Endothelial cell of umbilical vein (primary cell): ENCODE measurements around the gene DNASE1. TPM values are rescaled to one million over a fixed set of nuclear protein-coding genes. Genes with fewer than 3 reads are reported as not detected.

Experiments
- BruUV-seq: library from RNA; stranded (reverse); fragments of 400-500 nt; replicated peaks from 2 replicates; lab custom pipeline; 2021; lab: Mats Ljungman, UMichigan
- CTCF ChIA-PET: fragments of 300-600, 350-600 bp; sonication (Branson Sonifier 250); formaldehyde crosslinking; loops from one replicate; lab custom pipeline; 2021; ENCODE audit warnings: antibody characterized with exemption, inconsistent platforms; lab: Charles Lee
- POLR2A ChIA-PET: fragments of 300-600, 350-600 bp; sonication (Branson Sonifier 250); formaldehyde crosslinking; loops from one replicate; lab custom pipeline; 2021; ENCODE audit warnings: antibody characterized with exemption, inconsistent platforms; lab: Charles Lee
- DNase-seq: peaks from one replicate; pipeline ENCODE4 v3.0.0-alpha.2; 2011; ENCODE audit warnings: low read depth, low spot score
- FAIRE-seq: peaks from 2 replicates; lab custom pipeline; 2011; peaks lifted over from hg19 to GRCh38; lab: Jason Lieb, UNC
- H2AFZ ChIP-seq: 2 replicates; pipeline ENCODE4 v1.6.0; 2012; ENCODE audit warnings: low read depth, low read length, control low read depth, inconsistent platforms
- H3K27ac ChIP-seq: 2 replicates; pipeline ENCODE4 v1.5.1; 2011; ENCODE audit warnings: low read depth, mild to moderate bottlenecking, control low read depth, low read length, moderate library complexity; ENCODE audit not compliant: insufficient read depth
- H3K27me3 ChIP-seq, 2 experiments: 2 replicates each; pipeline versions ENCODE4 v1.6.0 to v1.6.1; 2011; ENCODE audit warnings: low read length in 2 of 2, mixed read lengths in 1 of 2; ENCODE audit not compliant: control insufficient read depth in 2 of 2, insufficient read depth in 2 of 2
- H3K36me3 ChIP-seq, 2 experiments: 2 replicates in 1 of 2; 3 replicates in 1 of 2; pipeline ENCODE4 v1.5.1; 2011; ENCODE audit warnings: low read length in 2 of 2, mild to moderate bottlenecking in 1 of 2, moderate library complexity in 1 of 2; ENCODE audit not compliant: control insufficient read depth in 2 of 2, insufficient read depth in 2 of 2; ENCODE audit errors: extremely low read depth in 1 of 2
- H3K4me1 ChIP-seq: 3 replicates; pipeline ENCODE4 v1.5.1; 2011; ENCODE audit warnings: mild to moderate bottlenecking, low read length; ENCODE audit not compliant: control insufficient read depth, insufficient read depth; ENCODE audit errors: extremely low read depth
- H3K4me2 ChIP-seq: 2 replicates; pipeline ENCODE4 v1.6.1; 2011; ENCODE audit warnings: low read length, control low read depth, mixed read lengths; ENCODE audit not compliant: insufficient read depth
- H3K4me3 ChIP-seq, 3 experiments: fragments of 200-600 bp in 1 of 3; sonication (generic), shearing (Covaris generic) in 1 of 3; replicated peaks in 1 of 3; 2 replicates each; pipeline ENCODE4 v1.5.1; 2011 to 2016; ENCODE audit warnings: control low read depth in 3 of 3, low read length in 3 of 3, mild to moderate bottlenecking in 2 of 3, inconsistent platforms in 1 of 3, low read depth in 1 of 3, moderate library complexity in 1 of 3; ENCODE audit not compliant: insufficient read depth in 1 of 3
- H3K79me2 ChIP-seq: 2 replicates; pipeline ENCODE4 v1.6.0; 2012; ENCODE audit warnings: low read length, inconsistent platforms; ENCODE audit not compliant: control insufficient read depth, insufficient read depth
- H3K9ac ChIP-seq: replicated peaks from 2 replicates; pipeline ENCODE3; 2011; ENCODE audit warnings: low read length, control low read depth; ENCODE audit not compliant: insufficient read depth; ENCODE audit errors: extremely low read depth
- H3K9me1 ChIP-seq: replicated peaks from 3 replicates; pipeline ENCODE4 v1.6.0; 2011; ENCODE audit warnings: mild to moderate bottlenecking, low read length; ENCODE audit not compliant: control insufficient read depth, insufficient read depth; ENCODE audit errors: extremely low read depth
- H3K9me3 ChIP-seq: replicated peaks from 2 replicates; pipeline ENCODE4 v1.5.1; 2012; ENCODE audit warnings: low read length, inconsistent platforms; ENCODE audit not compliant: control insufficient read depth, insufficient read depth
- H4K20me1 ChIP-seq: replicated peaks from 2 replicates; pipeline ENCODE3; 2011; ENCODE audit warnings: mild to moderate bottlenecking, low read length; ENCODE audit not compliant: control insufficient read depth, insufficient read depth; ENCODE audit errors: extremely low read depth
- CTCF ChIP-seq, 2 donors: IDR thresholded peaks; 1 replicate in 1 of 2; 2 replicates in 1 of 2; pipeline ENCODE4 v1.5.1; 2011; ENCODE audit warnings: low read length in 2 of 2, mild to moderate bottlenecking in 2 of 2, moderate library complexity in 2 of 2, control low read depth in 1 of 2, inconsistent platforms in 1 of 2, low read depth in 1 of 2; ENCODE audit not compliant: insufficient read depth in 1 of 2; ENCODE audit errors: extremely low read depth in 1 of 2
- FOS ChIP-seq: IDR thresholded peaks from 2 replicates; pipeline ENCODE4 v1.6.1; 2011; ENCODE audit warnings: mild to moderate bottlenecking, low read length, moderate library complexity, borderline replicate concordance; ENCODE audit not compliant: insufficient read depth
- JUN ChIP-seq: IDR thresholded peaks from 2 replicates; pipeline ENCODE4 v1.6.1; 2011; ENCODE audit warnings: borderline replicate concordance, low read depth; ENCODE audit not compliant: insufficient read length, insufficient read depth
- MAX ChIP-seq: IDR thresholded peaks from 2 replicates; pipeline ENCODE4 v1.6.1; 2011; ENCODE audit not compliant: insufficient read depth, insufficient read length
- POLR2A ChIP-seq: IDR thresholded peaks from 2 replicates; pipeline ENCODE4 v1.6.1; 2012; ENCODE audit warnings: low read depth, mild to moderate bottlenecking, control low read depth, low read length
- POLR2AphosphoS5 ChIP-seq: IDR thresholded peaks from 2 replicates; pipeline ENCODE4 v1.6.1; 2012; ENCODE audit warnings: low read depth, mild to moderate bottlenecking, control low read depth, low read length, moderate library complexity; ENCODE audit not compliant: insufficient read depth
- dilution Hi-C: fragments of 300-500 bp; cut with MboI; formaldehyde crosslinking; loops from one replicate; pipeline ENCODE4 v1.15.0; 2019; ENCODE audit warnings: low sequenced_read_pairs; ENCODE audit not compliant: extremely low pct_ligation_motif_present
- intact Hi-C: fragments of 100-400 bp; cut with micrococcal nuclease; formaldehyde crosslinking; loops from one replicate; pipeline ENCODE4 v1.10.0; 2022
- polyA plus RNA-seq, 4 experiments: library from polyadenylated mRNA; depleted of rRNA in 3 of 4; stranded (reverse) in 3 of 4; unstranded in 1 of 4; fragments of >200 nt; gene quantifications; 2 replicates each; pipeline versions ENCODE4 v1.2.1 to v1.2.3, GENCODE V29; 2011 to 2012; ENCODE audit warnings: missing spikeins in 1 of 4
- total RNA-seq: library from RNA; stranded (reverse); gene quantifications from 2 replicates; pipeline ENCODE4 v1.2.3, GENCODE V29; 2021

The DNASE1 gene
- total and polyA plus RNA-seq, 2 donors (not counting 3 experiments of a cell fraction or from before 2014, with no cell fraction given) = 11.1 to 13.5 TPM

- H3K9me1 ChIP-seq = no peaks in the 10 kb centered on the region
- no peak for TF ChIP-seq POLR2A
- TF ChIP-seq CTCF (IDR thresholded peaks at IDR 0.05; ENCODE audit: extremely low read depth in 1 of 2, insufficient read depth in 1 of 2, low read depth in 1 of 2, low read length in 2 of 2) = no peak
- TF ChIP-seq FOS = no peak
- TF ChIP-seq JUN = no peak
- no peak for TF ChIP-seq POLR2AphosphoS5
- no peak for TF ChIP-seq MAX
- H2AFZ ChIP-seq = no peak overlapping the region
- intact Hi-C loops (no loop called here), dilution Hi-C loops (no loop called here)
- CTCF ChIA-PET = no interaction called here
- POLR2A ChIA-PET = no interaction called here
- no peak for DNase-seq
- H4K20me1 ChIP-seq = no peaks in the 10 kb centered on the region
- no peaks in the 10 kb centered on the region for H3K27me3 ChIP-seq
- no peak overlapping the region for H3K9ac ChIP-seq
- no peaks in the 10 kb centered on the region for H3K79me2 ChIP-seq
- no TSS peak for BruUV-seq
- no peak overlapping the region for H3K4me3 ChIP-seq
- H3K4me1 ChIP-seq = peaks cover 16% of the 10 kb centered on the region
- H3K4me2 ChIP-seq = no peak overlapping the region
- FAIRE-seq = no peak
- H3K27ac ChIP-seq = no peak overlapping the region
- peaks cover 0 to 2% of the 10 kb centered on the region in 2 experiments for H3K36me3 ChIP-seq
- H3K9me3 ChIP-seq = no peaks in the 10 kb centered on the region
Measured at GRCh38 chr16:3641801-3642396, 12.6 kb upstream of the DNASE1 start.
